GM19240 (cell line): ENCODE data around the gene SH2D2A.

Experiments used
- DNase-seq: peaks from one replicate; pipeline ENCODE4 v3.0.0; 2011; ENCODE audit warnings: low spot score; ENCODE audit not compliant: insufficient read length

The SH2D2A gene

GRCh38 chr1:156816561-156817328, at the start of gene SH2D2A:
Gene SH2D2A (minus strand): TSS chr1:156816848. CDS start chr1:156816708, 140 bp downstream.
- DNase-seq: peak; percentile 89

GRCh38 chr1:156865865-156866248, 49.2 kb upstream of the SH2D2A start:
- DNase-seq: no peak

- DNase-seq: no peak
These were observed 48.6 kb upstream of the SH2D2A start for GRCh38 chr1:156865258-156865657.

- DNase-seq: no peak
These were observed 48.1 kb upstream of the SH2D2A start for GRCh38 chr1:156864796-156865195.

- DNase-seq: no peak
These were observed 47.0 kb upstream of the SH2D2A start for GRCh38 chr1:156863631-156864030.

- no peak for DNase-seq
These were observed 46.5 kb upstream of the SH2D2A start for GRCh38 chr1:156862997-156863599.

- DNase-seq: no peak
These were observed 45.9 kb upstream of the SH2D2A start for GRCh38 chr1:156862584-156862983.

GRCh38 chr1:156860628-156861423, 44.2 kb upstream of the SH2D2A start, which contains the start of gene NTRK1:
Gene NTRK1 (plus strand): TSS chr1:156860865. CDS start chr1:156860935, 70 bp downstream.
- DNase-seq: peak; percentile 52

GRCh38 chr1:156860113-156860627, 43.5 kb upstream of the SH2D2A start:
- DNase-seq: peak; percentile 70

GRCh38 chr1:156859523-156860112, 43.0 kb upstream of the SH2D2A start:
- no peak for DNase-seq

- DNase-seq: no peak
These were observed 42.4 kb upstream of the SH2D2A start, which contains the start of gene INSRR for GRCh38 chr1:156858959-156859522. Gene INSRR (minus strand): TSS chr1:156859117. CDS start chr1:156858621, 496 bp downstream.

- DNase-seq: no peak
These were observed 41.9 kb upstream of the SH2D2A start for GRCh38 chr1:156858555-156858956.

GRCh38 chr1:156857532-156857931, 40.9 kb upstream of the SH2D2A start:
- DNase-seq: no peak

- no peak for DNase-seq
These were observed 39.7 kb upstream of the SH2D2A start for GRCh38 chr1:156856282-156856785.

GRCh38 chr1:156854634-156855033, 38.0 kb upstream of the SH2D2A start:
- DNase-seq: no peak

GRCh38 chr1:156853761-156854160, 37.1 kb upstream of the SH2D2A start:
- no peak for DNase-seq

- no peak for DNase-seq
These were observed 35.8 kb upstream of the SH2D2A start for GRCh38 chr1:156852418-156852874.

- no peak for DNase-seq
These were observed 35.2 kb upstream of the SH2D2A start for GRCh38 chr1:156851779-156852417.

- DNase-seq: no peak
These were observed 32.5 kb upstream of the SH2D2A start for GRCh38 chr1:156849151-156849496.

- no peak for DNase-seq
These were observed 32.0 kb upstream of the SH2D2A start for GRCh38 chr1:156848461-156849150.
